Hypothalamus (tissue), 51 donors: Measurements from ENCODE around the gene MAP3K7CL.
A peak's percentile ranks its signal among the peaks of the same experiment; 100 is the strongest.
"Not testable (repeated sequence)": the region's sequence is repeated elsewhere in the genome, so short reads cannot be mapped to it uniquely, and the experiment has no call there.

ENCODE experiments used
- DNase-seq, 51 donors: peaks; one replicate each; lab custom pipeline; 2025; lab: John Stamatoyannopoulos, UW

MAP3K7CL gene

DNA sequence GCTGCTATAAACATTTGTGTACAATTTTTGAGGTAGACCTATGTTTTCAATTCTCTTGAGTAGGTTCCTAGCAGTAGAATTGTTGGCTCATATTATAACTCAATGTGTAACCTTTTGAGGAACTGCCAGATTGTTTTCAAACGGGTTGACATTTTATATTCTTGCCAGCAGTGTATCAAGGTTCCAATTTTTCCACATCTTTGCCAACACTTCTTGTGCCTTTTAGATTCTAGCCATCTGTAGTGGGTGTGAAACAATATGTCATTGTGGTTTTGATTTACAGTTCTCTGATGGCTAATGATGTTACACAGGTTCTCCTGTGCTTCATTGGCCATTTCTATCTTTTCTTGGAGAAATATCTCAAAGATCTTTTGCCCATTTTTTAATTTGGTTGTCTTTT lies 36.4 kb downstream of the MAP3K7CL start:
- DNase-seq: no peak

- DNase-seq: not testable (repeated sequence)
Measured at GRCh38 chr21:29167481-29167880, 37.0 kb downstream of the MAP3K7CL start.

GRCh38 chr21:29168891-29169315 lies 38.5 kb downstream of the MAP3K7CL start:
- no peak for DNase-seq

GRCh38 chr21:29170944-29171343 lies 40.5 kb downstream of the MAP3K7CL start:
- DNase-seq: no peak

DNA sequence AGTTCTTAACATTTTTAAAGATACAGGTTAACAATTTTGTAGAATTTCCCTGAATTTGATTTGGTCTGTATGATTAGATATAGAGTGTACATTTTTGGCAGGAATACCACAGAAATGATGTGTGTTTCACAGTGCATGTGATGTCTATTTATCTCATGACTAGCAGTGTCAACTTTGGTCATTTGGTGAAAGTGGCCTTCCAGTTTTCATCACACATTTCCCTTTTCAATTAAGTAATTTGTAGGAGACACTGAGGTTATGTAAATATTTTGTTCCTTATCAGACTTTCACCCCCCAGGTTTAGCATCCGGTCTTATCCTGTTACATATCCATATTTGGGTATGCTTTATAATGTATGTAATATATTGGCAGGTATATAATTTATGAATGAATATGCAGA lies 41.8 kb downstream of the MAP3K7CL start:
- no peak for DNase-seq

DNA sequence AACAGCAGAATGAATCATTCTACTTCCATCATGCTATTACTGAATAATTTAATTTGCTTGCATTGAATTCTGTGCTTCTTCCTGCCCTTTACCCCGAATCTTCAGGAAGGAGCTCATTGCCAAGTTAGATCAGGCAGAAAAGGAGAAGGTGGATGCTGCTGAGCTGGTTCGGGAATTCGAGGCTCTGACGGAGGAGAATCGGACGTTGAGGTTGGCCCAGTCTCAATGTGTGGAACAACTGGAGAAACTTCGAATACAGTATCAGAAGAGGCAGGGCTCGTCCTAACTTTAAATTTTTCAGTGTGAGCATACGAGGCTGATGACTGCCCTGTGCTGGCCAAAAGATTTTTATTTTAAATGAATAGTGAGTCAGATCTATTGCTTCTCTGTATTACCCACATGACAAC lies 44.2 kb downstream of the MAP3K7CL start:
- DNase-seq: no peak

DNA sequence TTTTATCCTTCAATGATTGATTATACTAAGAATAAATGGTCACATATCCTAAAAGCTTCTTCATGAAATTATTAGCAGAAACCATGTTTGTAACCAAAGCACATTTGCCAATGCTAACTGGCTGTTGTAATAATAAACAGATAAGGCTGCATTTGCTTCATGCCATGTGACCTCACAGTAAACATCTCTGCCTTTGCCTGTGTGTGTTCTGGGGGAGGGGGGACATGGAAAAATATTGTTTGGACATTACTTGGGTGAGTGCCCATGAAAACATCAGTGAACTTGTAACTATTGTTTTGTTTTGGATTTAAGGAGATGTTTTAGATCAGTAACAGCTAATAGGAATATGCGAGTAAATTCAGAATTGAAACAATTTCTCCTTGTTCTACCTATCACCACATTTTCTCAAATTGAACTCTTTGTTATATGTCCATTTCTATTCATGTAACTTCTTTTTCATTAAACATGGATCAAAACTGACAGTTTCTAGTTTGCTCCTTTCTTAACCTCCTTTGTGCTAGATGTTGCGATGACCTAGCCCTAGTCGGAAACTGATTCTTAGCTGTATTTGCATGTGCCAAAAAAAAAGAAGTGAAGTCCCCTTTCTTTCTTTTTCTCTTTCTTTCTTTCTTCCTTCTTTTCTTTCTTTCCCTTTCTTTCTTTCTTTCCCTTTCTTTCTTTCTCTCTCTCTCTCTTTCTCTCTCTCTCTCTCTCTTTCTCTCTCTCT lies 45.1 kb downstream of the MAP3K7CL start:
- no peak for DNase-seq

DNA sequence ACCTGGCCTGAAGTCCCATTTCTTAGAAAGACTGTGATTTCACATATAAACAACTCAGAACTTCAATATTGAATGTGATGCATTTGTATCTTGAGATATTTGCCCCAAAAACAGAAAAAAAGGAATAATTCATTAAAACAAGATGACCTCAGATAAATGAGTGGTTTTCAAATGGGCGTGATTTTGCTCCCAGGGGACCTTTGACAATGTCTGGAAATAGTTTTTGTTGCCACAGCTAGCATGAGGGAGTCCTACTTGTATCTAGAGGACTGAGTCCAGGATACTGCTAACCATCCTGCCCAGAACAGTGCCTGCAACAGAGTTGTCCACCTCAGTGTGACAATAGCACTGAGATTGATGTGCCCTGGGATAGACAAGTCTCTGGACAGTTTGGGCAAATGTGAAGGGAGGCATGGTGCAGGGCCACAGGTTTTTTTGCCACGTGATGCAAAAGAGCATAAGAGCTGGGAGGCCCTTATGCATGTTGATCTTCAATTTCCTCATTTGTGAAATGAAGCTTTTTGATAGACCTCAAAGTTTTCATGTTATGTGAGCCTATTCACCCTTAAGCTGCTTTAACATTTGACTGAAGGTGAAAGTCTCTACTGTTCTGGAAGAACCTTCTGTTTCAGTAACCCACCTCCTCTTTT lies 46.2 kb downstream of the MAP3K7CL start:
- no peak for DNase-seq

DNA sequence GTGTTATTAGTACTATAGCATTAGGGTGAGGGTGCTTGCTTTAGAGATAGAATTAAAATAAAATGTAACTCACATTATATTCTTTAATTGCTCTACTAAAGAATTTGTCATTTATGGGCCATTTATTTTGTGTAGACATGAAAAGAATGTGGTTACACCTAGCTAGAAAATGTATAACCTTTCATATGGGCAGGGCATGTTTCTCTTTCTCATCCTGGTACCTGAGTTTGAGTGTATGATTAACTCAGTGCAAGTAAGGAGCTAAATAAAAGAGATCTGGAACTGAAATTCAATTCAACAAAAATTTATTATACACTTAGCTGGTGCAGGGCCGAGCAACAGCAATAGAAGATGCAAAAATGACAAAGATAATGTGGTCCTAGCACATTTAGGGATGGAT lies 47.4 kb downstream of the MAP3K7CL start:
- DNase-seq: no peak

- no peak for DNase-seq
Measured at GRCh38 chr21:29178926-29179325, 48.5 kb downstream of the MAP3K7CL start.

DNA sequence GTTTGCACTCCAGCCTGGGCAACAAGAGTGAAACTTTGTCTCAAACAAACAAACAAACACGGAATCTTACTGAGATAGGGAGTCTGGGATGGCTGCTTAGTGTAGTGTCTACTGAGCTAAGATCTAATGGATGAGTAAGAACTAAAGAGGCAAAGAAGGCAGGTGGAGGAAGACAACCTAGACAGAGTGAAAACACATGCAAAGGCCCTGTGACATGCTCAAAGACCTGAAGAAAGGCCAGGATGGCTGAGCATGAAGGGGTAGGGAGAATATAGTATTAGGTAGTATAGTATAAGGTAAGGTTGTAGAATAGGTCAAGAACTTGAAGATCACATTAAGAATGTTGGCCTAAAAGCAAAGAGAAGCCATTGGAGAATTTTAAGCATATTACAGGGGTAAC lies 49.1 kb downstream of the MAP3K7CL start:
- DNase-seq: no peak

- no peak for DNase-seq
Measured at GRCh38 chr21:29181799-29182470, 51.5 kb downstream of the MAP3K7CL start.

GRCh38 chr21:29182691-29183092 lies 52.2 kb downstream of the MAP3K7CL start:
- no peak for DNase-seq

GRCh38 chr21:29184037-29184436 lies 53.6 kb downstream of the MAP3K7CL start:
- no peak for DNase-seq

GRCh38 chr21:29185172-29185571 lies 54.7 kb downstream of the MAP3K7CL start:
- DNase-seq: no peak

DNA sequence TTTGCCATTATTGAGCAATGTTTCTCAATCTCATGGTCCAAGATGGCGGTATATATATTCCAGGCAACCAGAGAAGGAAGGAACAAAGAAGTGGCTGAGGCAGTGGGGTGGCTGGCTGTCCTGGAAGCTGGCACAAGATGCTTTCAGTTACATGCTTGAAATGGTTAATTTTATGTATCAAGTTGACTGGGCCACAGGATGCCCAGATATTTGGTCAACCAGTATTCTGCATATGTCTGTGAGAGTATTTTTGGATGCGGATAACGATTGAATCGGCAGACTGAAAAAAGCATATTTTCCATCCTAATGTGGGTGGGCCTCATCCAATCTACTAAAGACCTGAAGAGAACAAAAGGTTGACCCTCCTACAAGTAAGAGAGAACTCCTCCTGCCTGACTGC lies 55.2 kb downstream of the MAP3K7CL start:
- no peak for DNase-seq

GRCh38 chr21:29186246-29186645 lies 55.8 kb downstream of the MAP3K7CL start:
- DNase-seq: no peak

- DNase-seq: peak in 6 of 51 donors; percentile 8 to 54 (median 26)
Measured at GRCh38 chr21:29187944-29188343, 57.5 kb downstream of the MAP3K7CL start.

GRCh38 chr21:29189353-29189752 lies 58.9 kb downstream of the MAP3K7CL start:
- no peak for DNase-seq

- DNase-seq: no peak
Measured at GRCh38 chr21:29190923-29191331, 60.5 kb downstream of the MAP3K7CL start.

DNA sequence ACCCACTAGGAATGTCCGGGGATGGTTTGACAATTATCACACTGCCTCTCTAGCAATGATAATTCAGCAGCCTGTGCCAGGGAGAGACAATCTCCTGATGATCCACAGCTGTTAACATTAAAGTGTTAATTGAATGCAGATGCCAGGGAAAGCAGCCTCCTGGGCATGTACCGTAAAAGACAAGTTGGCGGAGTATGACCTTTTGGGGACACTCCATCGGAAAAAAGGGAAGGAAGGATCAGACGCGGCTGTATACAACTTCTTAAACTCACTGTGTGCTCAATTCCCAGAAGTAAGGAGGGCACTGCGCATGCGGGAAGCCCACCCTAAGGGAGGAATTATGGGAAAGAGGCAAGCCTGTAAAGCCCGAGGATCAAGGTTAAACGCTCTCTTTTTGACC lies 62.6 kb downstream of the MAP3K7CL start:
- no peak for DNase-seq

GRCh38 chr21:29193901-29194300 lies 63.5 kb downstream of the MAP3K7CL start:
- no peak for DNase-seq
